Duodenal mucosa (tissue), 2 donors: ENCODE results near the gene SGMS1.
"Not testable (repeated sequence)": the region's sequence is repeated elsewhere in the genome, so short reads cannot be mapped to it uniquely, and the experiment has no call there.

Experiments used
- H3K27ac ChIP-seq: one replicate; pipeline ENCODE4 v1.7.0; 2013; ENCODE audit warnings: low read depth, low read length
- H3K27me3 ChIP-seq, 2 donors: one replicate each; pipeline ENCODE4 v1.7.0; 2013; ENCODE audit warnings: low read length in 2 of 2, control low read depth in 1 of 2; ENCODE audit not compliant: insufficient read depth in 2 of 2, control insufficient read depth in 1 of 2
- H3K36me3 ChIP-seq, 2 donors: one replicate each; pipeline ENCODE4 v1.7.0; 2013; ENCODE audit warnings: low read length in 2 of 2, control low read depth in 1 of 2; ENCODE audit not compliant: insufficient read depth in 2 of 2, control insufficient read depth in 1 of 2
- H3K4me1 ChIP-seq, 2 donors: one replicate each; pipeline ENCODE4 v1.7.0; 2013; ENCODE audit warnings: low read length in 2 of 2, control low read depth in 1 of 2; ENCODE audit not compliant: insufficient read depth in 2 of 2, control insufficient read depth in 1 of 2
- H3K4me3 ChIP-seq, 2 donors: one replicate each; pipeline ENCODE4 v1.7.0; 2013; ENCODE audit warnings: low read length in 2 of 2, low read depth in 1 of 2
- H3K9ac ChIP-seq, 2 donors: one replicate each; pipeline ENCODE4 v1.7.0; 2013; ENCODE audit warnings: low read length in 2 of 2, low read depth in 1 of 2
- H3K9me3 ChIP-seq, 2 donors: one replicate each; pipeline ENCODE4 v1.7.0; 2013; ENCODE audit warnings: low read length in 2 of 2, control low read depth in 1 of 2; ENCODE audit not compliant: control insufficient read depth in 1 of 2

SGMS1 gene

DNA sequence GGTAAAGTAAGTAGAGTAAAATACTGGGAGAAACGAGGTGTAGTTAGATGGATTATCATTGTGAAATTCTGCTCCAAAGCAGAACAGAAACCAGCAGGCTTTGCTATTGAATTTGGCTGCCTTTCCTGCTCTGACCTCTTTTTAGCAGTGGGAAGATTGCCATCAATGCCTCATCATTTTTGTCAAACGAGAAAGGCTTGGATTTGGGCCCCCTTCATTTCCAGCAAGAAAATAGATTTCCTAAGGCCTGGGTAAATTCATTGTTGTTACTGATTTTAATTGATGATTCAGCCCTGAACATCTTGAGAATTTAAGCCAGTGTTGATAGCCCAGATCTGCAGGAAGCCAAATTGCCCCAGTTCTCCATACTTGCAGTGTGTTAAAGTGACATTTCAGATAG is 337.2 kb downstream of the SGMS1 start:
- no peak overlapping the region for H3K27ac ChIP-seq
- no peak overlapping the region for H3K9ac ChIP-seq
- H3K9me3 ChIP-seq = no peaks in the 10 kb centered on the region
- H3K27me3 ChIP-seq = no peaks in the 10 kb centered on the region
- no peak overlapping the region for H3K4me3 ChIP-seq
- H3K4me1 ChIP-seq = no peaks in the 10 kb centered on the region
- H3K36me3 ChIP-seq = no peaks in the 10 kb centered on the region

DNA sequence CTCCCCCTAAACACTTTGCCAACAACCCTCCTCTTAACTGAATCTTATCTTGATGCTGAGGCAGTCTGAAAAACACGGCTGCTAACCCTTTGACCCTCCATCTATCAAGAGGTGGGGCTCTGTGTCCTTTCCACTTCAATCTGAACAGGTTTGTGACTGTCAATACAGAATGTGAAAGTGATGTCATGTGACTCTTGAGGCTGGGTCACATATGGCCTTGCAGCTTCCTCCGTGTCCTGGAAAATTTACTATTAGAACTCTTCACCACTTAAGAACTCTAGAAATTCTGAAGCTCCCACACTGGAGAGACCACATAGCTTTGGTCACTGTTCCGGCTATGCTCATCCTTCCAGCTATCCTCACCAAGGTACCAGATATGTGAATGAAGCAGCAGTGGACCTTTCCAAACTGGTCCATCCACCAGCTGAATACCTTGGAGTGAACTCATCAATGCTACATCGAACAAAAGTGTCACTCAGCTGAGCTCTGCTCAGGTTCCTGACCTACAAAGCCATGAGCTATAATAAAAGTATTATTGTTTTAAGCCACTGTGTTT is 341.7 kb downstream of the SGMS1 start:
- no peak overlapping the region for H3K4me3 ChIP-seq
- no peak overlapping the region for H3K9ac ChIP-seq
- H3K36me3 ChIP-seq = no peaks in the 10 kb centered on the region
- no peak overlapping the region for H3K27ac ChIP-seq
- no peaks in the 10 kb centered on the region for H3K9me3 ChIP-seq
- no peaks in the 10 kb centered on the region for H3K27me3 ChIP-seq
- peaks cover 0 to 5% of the 10 kb centered on the region in 2 donors for H3K4me1 ChIP-seq

DNA sequence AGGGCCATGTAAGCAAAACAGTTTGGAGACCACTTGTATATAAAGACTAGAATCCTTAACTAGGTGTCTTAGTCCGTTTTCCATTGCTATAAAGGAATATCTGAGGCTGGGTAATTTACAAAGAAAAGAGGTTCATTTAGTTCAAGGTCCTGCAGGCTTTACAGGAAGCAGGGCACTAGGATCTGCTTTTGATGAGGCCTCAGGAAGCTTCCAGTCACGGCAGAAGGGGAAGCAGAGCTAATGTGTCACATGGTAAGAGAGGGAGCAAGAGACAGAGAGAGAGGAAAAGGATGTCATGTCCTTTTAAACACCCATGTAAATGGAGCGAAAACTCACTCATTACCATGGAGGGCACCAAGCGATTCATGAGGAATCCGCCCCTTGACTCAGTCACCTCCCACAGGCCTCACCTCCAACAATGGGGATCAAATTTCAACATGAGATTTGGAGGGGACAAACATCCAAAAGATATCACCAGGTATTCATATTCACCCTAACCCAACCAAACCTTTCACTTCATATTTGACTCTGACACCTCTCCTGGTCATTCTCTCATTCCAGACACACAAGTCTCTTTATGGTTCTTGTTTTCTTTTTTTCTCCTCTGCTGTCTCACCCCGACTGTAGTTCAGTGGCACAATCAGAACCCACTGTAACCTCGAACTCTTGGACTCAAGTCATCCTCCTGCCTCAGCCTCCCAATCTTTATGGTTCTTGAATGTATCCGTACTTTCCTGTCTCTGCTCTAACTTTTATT is 342.4 kb downstream of the SGMS1 start:
- no peaks in the 10 kb centered on the region for H3K27me3 ChIP-seq
- no peak overlapping the region for H3K27ac ChIP-seq
- no peak overlapping the region for H3K4me3 ChIP-seq
- no peaks in the 10 kb centered on the region for H3K9me3 ChIP-seq
- no peaks in the 10 kb centered on the region for H3K36me3 ChIP-seq
- H3K4me1 ChIP-seq = peaks cover 0 to 5% of the 10 kb centered on the region in 2 donors
- no peak overlapping the region for H3K9ac ChIP-seq

DNA sequence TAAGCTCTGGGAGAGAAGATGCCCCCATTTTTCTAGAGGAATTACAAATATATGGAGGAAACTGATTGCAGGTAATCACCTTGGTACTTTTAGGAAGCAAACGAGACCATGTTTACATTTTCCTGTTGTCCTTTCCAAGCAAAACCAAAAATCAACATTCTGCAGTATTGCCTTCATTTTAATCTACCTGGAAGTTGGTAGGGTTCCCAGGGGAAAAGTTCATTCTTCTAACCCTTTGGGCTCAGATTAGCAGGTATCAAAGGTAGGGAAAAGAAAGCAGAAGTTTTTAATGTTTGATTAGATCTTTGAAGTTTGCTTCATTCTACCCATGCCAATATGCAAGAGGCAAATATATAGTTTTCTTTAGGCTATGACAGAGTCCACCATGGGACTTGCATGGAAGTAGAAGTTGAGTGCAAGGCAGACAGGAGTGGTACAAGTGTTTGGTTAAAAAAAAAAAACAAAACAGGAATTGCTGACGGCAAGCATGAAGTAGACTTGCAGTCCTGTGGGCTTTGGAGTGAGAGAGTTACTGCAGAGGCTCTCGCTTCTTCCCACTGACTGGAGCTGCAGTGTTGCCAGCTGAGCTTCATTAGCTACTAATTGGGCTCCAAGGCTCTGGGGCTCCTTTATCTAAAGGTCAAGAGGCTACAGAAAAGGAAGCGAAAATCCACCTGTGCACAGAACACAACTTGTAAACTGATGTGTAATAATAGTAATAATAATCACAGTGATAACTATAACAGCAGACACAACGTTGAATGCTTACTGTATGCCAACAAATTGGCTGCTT is 343.5 kb downstream of the SGMS1 start:
- Histone ChIP-seq H3K27me3 (no peaks in the 10 kb centered on the region), H3K36me3 (no peaks in the 10 kb centered on the region), H3K27ac (no peak overlapping the region), H3K4me1 (peaks cover 0 to 5% of the 10 kb centered on the region in 2 donors), H3K9ac (no peak overlapping the region), H3K4me3 (no peak overlapping the region), H3K9me3 (no peaks in the 10 kb centered on the region)

DNA sequence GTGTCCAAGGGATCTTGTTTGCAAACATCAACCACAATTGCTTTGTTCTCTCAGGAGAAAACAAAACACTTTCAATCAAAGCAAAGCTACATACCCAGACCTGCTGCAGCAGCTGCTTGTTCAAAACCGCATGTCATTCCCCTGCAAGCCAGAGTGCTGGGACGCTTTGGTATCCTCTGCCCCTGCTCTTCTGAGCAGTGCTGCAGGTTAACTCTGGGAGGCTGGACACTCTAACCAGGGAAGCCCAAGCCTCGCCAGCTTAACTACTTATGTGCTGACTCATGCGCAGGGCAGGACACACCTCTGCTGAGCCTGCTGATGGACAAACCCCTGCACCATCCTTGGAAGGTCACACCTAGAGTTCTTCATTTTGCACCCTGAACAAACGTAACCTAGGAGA is 344.3 kb downstream of the SGMS1 start:
- Histone ChIP-seq H3K4me1 (peaks cover 0 to 5% of the 10 kb centered on the region in 2 donors), H3K36me3 (no peaks in the 10 kb centered on the region), H3K9ac (no peak overlapping the region), H3K4me3 (no peak overlapping the region), H3K27me3 (no peaks in the 10 kb centered on the region), H3K27ac (no peak overlapping the region), H3K9me3 (no peaks in the 10 kb centered on the region)

DNA sequence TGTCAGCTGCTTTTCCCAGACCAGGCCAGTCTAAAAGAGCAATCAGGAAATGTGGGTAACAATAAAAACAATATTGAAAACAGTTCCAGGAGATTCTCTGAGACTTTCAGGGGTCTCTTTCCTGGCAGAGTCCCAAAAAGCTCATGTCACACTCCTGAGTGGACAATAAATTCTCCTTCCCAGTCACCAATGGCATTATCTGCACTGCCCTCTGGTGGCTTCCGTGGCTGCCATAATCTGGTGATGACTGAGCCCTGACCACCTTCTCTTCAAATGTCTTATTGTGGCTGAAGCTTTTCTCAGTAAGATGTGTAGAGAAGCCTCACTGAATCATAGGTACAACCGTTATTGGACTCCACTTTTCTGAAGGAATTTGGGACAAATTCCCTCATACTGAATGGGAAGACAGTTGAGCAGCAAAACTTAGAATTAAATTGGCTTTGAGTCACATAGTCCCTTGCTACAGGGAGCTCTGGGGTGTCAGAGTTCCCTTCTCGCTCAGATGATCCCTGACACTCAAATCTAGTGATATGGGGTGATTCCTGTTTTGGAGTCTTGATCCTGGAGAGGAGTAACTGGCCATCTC is 348.0 kb downstream of the SGMS1 start:
- Histone ChIP-seq H3K4me1 (peaks cover 0 to 5% of the 10 kb centered on the region in 2 donors), H3K27ac (no peak overlapping the region), H3K36me3 (no peaks in the 10 kb centered on the region), H3K4me3 (no peak overlapping the region), H3K9ac (no peak overlapping the region), H3K27me3 (no peaks in the 10 kb centered on the region), H3K9me3 (no peaks in the 10 kb centered on the region)

DNA sequence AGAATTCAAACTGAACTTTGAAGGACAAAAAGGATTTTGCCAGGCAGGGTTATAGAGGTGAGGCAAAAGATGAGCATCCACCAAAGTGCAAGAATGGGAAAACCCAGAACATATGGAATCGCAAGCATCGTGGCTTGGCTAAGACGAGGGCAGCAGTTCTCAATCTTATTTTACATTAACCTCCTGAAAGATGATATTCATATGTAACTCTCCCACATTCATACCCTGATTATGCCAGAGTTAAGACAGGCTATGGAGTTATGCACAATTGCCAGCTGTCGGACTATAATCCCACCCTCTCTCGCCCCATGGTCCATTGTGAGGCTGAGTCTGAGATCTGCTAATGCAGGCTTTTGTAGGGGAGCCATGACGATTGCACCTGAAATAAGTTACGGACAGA is 351.2 kb downstream of the SGMS1 start:
- H3K27me3 ChIP-seq = no peaks in the 10 kb centered on the region
- H3K4me1 ChIP-seq = no peaks in the 10 kb centered on the region
- H3K9ac ChIP-seq = no peak overlapping the region
- no peaks in the 10 kb centered on the region for H3K36me3 ChIP-seq
- no peaks in the 10 kb centered on the region for H3K9me3 ChIP-seq
- H3K27ac ChIP-seq = no peak overlapping the region
- H3K4me3 ChIP-seq = no peak overlapping the region

DNA sequence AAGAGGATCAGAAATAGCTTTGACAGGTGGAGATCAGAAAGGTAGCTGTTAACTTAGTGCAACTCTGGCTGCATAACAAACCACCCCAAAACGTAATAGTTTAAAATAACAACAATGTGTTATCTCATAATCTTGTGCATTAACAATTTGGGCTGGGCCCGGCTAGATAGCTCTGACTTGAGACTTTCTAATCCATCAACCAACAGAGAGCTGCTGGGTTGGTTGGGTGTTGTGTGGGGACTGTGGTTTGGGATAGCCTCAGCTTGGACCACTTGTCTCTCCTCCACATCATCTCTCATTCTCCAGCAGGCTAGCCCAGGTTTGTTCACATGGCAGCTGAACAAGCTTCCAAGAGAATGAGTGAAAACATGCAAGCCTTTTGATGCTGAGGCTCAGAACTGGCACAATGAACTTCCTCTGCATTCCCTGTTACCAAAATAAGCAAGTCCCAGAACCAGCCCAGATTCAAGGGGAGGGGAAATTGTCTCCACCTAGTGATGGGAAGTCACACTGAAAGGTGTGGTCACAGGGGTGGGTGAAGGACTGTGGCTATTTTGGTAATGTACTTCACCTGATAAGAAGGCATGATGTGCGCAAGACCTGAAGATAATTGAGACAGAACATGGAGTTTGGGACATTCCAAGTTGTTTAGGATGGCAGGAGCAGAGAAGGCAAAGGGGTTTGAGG is 352.0 kb downstream of the SGMS1 start:
- H3K4me3 ChIP-seq = no peak overlapping the region
- H3K27ac ChIP-seq = no peak overlapping the region
- no peaks in the 10 kb centered on the region for H3K4me1 ChIP-seq
- H3K36me3 ChIP-seq = no peaks in the 10 kb centered on the region
- no peaks in the 10 kb centered on the region for H3K27me3 ChIP-seq
- H3K9ac ChIP-seq = no peak overlapping the region
- H3K9me3 ChIP-seq = no peaks in the 10 kb centered on the region

DNA sequence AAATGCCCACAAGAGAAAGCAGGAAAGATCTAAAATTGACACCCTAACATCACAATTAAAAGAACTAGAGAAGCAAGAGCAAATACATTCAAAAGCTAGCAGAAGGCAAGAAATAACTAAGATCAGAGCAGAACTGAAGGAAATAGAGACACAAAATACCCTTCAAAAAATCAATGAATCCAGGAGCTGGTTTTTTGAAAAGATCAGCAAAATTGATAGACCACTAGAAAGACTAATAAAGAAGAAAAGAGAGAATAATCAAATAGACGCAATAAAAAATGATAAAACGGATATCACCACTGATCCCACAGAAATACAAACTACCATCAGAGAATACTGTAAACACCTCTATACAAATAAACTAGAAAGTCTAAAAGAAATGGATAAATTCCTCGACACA is 355.9 kb downstream of the SGMS1 start:
- H3K4me3 ChIP-seq, H3K9me3 ChIP-seq, H3K9ac ChIP-seq, H3K4me1 ChIP-seq, H3K27me3 ChIP-seq, H3K27ac ChIP-seq, H3K36me3 ChIP-seq: not testable (repeated sequence)
